Transverse colon (tissue), 3 donors: ENCODE data around the gene ANKH.

ENCODE experiments used
- POLR2A ChIP-seq: fragments of 450-650 bp; IDR thresholded peaks from one replicate; pipeline ENCODE4 v1.6.1; 2016; ENCODE audit warnings: antibody characterized with exemption, mild to moderate bottlenecking, moderate library complexity
- POLR2AphosphoS5 ChIP-seq, 3 donors: sonication (generic); formaldehyde crosslinking; IDR thresholded peaks; one replicate each; pipeline ENCODE4 v1.6.1; 2016; ENCODE audit warnings: antibody characterized with exemption in 3 of 3

GRCh38 chr5:14753947-14754346 lies 117.6 kb downstream of the ANKH start:
- TF ChIP-seq POLR2A = no peak
- no peak for TF ChIP-seq POLR2AphosphoS5 (IDR thresholded peaks at IDR 0.05)
